Coronary artery (tissue), 2 donors: Measurements from ENCODE around the gene IL1A.

ENCODE experiments used
- DNase-seq: peaks from one replicate; pipeline ENCODE4 v3.0.0-alpha.2; 2017; ENCODE audit warnings: low spot score
- H3K27ac ChIP-seq, 2 donors: fragments of 200-600 bp; sonication (generic); one replicate each; pipeline ENCODE4 v1.5.1; 2016 to 2019
- H3K4me3 ChIP-seq: fragments of 200-600 bp; sonication (generic); 2 replicates; pipeline ENCODE4 v1.5.1; 2016; ENCODE audit warnings: mild to moderate bottlenecking, moderate library complexity
- TF ChIP-seq, protein P1 (sequence below): fragments of 200-600 bp; sonication (generic); IDR thresholded peaks from one replicate; pipeline ENCODE4 v1.5.1; 2019; ENCODE audit warnings: antibody characterized with exemption

IL1A gene

DNA sequence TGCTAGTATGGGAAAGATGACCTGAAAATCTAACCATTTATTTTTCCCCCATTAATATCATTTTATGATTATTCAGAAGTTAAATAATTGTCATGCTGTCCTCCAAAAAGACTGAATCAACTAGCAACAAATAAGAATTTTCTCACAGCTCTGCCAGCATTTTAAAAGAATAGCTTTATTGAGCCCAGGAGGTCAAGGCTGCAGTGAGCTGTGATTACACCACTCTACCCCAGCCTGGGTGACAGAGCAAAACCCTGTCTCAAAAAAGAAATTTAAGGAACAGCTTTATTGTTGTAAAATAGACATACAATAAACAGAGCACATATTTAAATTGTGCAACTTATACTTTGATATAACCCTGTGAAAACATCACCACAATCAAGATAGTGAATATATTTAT, 24.8 kb upstream of the IL1A start:
- no peak for DNase-seq
- Histone ChIP-seq H3K4me3 (no peak overlapping the region), H3K27ac (no peak overlapping the region)
- TF ChIP-seq, protein P1, sequence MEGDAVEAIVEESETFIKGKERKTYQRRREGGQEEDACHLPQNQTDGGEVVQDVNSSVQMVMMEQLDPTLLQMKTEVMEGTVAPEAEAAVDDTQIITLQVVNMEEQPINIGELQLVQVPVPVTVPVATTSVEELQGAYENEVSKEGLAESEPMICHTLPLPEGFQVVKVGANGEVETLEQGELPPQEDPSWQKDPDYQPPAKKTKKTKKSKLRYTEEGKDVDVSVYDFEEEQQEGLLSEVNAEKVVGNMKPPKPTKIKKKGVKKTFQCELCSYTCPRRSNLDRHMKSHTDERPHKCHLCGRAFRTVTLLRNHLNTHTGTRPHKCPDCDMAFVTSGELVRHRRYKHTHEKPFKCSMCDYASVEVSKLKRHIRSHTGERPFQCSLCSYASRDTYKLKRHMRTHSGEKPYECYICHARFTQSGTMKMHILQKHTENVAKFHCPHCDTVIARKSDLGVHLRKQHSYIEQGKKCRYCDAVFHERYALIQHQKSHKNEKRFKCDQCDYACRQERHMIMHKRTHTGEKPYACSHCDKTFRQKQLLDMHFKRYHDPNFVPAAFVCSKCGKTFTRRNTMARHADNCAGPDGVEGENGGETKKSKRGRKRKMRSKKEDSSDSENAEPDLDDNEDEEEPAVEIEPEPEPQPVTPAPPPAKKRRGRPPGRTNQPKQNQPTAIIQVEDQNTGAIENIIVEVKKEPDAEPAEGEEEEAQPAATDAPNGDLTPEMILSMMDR = no peak

GRCh38 chr2:112807233-112807807, 23.0 kb upstream of the IL1A start:
- no peak for DNase-seq
- H3K4me3 ChIP-seq = no peak overlapping the region
- TF ChIP-seq, protein P1 = no peak
- no peak overlapping the region for H3K27ac ChIP-seq

- no peak overlapping the region for H3K27ac ChIP-seq
- TF ChIP-seq, protein P1 = no peak
- no peak overlapping the region for H3K4me3 ChIP-seq
- no peak for DNase-seq
Measured at GRCh38 chr2:112805542-112805941, 21.2 kb upstream of the IL1A start.

- no peak for DNase-seq
- TF ChIP-seq, protein P1 = no peak
Measured at GRCh38 chr2:112803691-112804521, 19.6 kb upstream of the IL1A start.

GRCh38 chr2:112800881-112801583, 16.7 kb upstream of the IL1A start:
- Histone ChIP-seq H3K27ac (no peak overlapping the region), H3K4me3 (no peak overlapping the region)
- DNase-seq = no peak
- TF ChIP-seq, protein P1 = no peak

More at GRCh38 chr2:112803691-112804521, 19.6 kb upstream of the IL1A start:
- Histone ChIP-seq H3K27ac (no peak overlapping the region), H3K4me3 (no peak overlapping the region)

DNA sequence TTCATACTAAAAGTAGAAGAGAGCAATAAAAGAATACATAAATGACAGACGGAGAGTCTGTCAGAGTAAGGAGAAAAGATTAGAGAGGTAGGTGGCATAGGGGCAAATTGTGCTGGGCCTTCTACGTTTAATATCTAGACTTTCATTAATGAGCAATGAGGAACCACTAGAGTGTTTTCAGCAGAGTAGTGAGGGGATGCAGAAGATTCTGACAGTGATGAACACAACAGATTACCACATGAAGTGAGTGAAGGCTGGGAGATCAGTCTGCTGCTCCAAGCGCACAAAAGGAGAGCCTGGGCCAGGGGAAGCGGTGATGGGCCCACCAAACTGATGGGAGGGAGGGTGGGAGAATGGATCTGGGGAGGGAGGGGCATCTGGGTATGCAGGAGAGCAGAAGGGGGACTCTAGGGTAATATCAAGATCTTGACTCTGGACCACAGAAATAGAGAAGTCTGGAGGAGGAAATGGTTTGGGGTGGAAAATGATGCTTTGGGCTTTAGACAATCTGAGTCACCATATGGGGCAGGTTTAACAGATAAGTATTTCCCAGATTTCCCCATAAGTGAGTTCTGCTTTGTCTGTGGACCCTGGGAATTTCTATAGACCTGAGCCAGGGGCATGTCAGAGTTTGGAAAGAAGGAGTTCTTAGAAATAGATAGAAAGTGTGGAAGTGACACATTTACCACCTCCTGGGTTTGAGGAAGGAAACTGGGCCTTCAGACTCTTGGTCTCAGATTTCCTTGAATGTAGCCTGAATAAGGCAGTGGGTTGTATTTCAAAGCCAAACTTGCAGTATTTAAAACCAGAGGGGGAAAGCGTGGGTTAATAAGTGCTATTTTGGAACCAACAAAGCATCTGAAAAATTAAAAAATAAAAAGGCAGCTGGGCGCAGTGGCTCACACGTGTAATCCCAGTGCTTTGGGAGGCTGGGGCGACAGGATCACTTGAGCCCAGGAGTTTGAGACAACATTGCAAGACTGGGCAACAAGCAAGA, 15.0 kb upstream of the IL1A start:
- TF ChIP-seq, protein P1 = no peak

More for the DNA sequence above, 15.0 kb upstream of the IL1A start:
- no peak overlapping the region for H3K4me3 ChIP-seq
- no peak overlapping the region for H3K27ac ChIP-seq
- no peak for DNase-seq
